A673 (cell line): ENCODE data around the gene CDK2AP2.

ENCODE experiments used
- EZH2 ChIP-seq: fragments of 200-600 bp; sonication (generic); IDR thresholded peaks from 2 replicates; pipeline ENCODE4 v1.6.1; 2017; ENCODE audit warnings: borderline replicate concordance, low read depth, mild to moderate bottlenecking, mixed read lengths, antibody characterized with exemption, low read length; ENCODE audit not compliant: poor library complexity, severe bottlenecking
- TF ChIP-seq, protein P1 (sequence below): fragments of 300-800, 200-600 bp; sonication (generic); conservative IDR thresholded peaks from 2 replicates; pipeline ENCODE4 v1.5.1; 2017; ENCODE audit warnings: low read depth, mild to moderate bottlenecking, antibody characterized with exemption, low read length, moderate library complexity, mixed read lengths

DNA sequence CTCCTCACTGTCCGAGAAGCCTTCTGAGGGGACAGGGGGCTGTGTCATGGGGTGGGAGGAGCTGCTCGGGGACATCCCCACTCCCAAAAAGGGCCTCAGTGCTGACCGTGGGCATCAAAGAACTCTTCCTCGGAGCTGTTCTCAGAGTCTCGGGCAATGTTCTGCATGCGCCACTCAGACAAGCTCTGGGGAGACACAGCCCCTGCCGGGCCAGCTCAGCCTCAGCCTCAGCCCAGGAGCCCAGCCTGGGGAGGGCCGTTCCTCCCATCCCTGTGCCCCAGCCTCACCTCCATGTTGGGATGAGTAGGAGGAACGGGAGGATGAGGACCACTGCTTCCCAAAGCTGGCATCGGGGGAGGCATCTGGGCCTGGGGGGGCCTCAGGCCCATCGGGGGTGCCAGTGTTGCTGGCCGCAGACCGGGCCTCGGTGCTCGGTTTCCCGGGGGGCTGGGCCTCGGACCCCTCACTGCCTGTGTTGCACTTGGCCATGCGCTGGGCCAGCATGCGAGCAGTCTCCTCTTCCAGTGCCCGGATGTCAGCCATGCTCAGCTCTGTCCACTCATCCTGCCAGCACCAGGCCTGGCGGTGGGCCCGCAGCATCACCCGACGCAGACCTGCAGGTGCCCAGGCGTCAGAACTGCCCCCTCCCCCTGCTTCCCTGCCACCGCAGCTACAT, 8.0 kb downstream of the CDK2AP2 start:
- TF ChIP-seq, protein P1, sequence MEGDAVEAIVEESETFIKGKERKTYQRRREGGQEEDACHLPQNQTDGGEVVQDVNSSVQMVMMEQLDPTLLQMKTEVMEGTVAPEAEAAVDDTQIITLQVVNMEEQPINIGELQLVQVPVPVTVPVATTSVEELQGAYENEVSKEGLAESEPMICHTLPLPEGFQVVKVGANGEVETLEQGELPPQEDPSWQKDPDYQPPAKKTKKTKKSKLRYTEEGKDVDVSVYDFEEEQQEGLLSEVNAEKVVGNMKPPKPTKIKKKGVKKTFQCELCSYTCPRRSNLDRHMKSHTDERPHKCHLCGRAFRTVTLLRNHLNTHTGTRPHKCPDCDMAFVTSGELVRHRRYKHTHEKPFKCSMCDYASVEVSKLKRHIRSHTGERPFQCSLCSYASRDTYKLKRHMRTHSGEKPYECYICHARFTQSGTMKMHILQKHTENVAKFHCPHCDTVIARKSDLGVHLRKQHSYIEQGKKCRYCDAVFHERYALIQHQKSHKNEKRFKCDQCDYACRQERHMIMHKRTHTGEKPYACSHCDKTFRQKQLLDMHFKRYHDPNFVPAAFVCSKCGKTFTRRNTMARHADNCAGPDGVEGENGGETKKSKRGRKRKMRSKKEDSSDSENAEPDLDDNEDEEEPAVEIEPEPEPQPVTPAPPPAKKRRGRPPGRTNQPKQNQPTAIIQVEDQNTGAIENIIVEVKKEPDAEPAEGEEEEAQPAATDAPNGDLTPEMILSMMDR: no peak
- TF ChIP-seq EZH2: no peak
